ENCODE measurements around the gene GPX4.

Gene GPX4

DNA sequence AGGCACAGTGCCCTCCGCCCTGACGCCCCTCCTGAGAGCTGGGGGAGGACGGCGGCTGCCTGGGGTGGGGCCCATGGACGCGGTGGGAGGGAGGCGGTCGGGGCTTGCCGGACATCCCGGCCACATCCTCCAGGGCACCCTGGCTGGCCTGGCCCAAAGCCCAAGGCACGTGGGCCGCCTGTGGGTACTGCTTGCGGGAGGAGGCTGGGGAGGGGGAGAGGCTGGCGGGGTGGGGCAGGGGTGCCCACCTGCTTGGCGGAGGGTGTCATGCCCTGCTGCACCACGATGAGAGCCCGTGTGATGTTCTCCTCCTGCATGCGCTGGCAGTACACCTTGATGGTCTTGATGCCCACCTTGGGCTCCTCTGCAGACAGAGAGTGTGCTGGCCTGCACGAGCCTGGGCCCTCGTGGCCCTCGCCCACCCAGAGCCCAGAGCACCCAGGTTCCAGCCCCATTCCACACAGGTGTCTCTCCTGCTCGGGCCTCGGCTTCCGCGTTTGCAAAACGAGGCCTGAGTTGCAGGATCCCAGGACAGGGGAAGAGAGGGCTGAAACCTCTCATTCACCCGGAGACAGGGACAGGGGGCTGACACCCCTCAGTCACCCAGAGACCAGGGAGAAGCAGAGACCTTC lies 12.1 kb upstream of the GPX4 start:
- Mint-ChIP-seq H3K4me3 (no peak overlapping the region), H3K9me3 (no peaks in the 10 kb centered on the region), H3K4me1 (peaks cover 31% of the 10 kb centered on the region), H3K27me3 (ENCODE audit: low read depth, poor library complexity) (peaks cover 3% of the 10 kb centered on the region), H3K27ac (no peak overlapping the region), H3K36me3 (ENCODE audit: low read depth) (peaks cover 6% of the 10 kb centered on the region)
- DNase-seq: no peak
- TF ChIP-seq, protein P1, sequence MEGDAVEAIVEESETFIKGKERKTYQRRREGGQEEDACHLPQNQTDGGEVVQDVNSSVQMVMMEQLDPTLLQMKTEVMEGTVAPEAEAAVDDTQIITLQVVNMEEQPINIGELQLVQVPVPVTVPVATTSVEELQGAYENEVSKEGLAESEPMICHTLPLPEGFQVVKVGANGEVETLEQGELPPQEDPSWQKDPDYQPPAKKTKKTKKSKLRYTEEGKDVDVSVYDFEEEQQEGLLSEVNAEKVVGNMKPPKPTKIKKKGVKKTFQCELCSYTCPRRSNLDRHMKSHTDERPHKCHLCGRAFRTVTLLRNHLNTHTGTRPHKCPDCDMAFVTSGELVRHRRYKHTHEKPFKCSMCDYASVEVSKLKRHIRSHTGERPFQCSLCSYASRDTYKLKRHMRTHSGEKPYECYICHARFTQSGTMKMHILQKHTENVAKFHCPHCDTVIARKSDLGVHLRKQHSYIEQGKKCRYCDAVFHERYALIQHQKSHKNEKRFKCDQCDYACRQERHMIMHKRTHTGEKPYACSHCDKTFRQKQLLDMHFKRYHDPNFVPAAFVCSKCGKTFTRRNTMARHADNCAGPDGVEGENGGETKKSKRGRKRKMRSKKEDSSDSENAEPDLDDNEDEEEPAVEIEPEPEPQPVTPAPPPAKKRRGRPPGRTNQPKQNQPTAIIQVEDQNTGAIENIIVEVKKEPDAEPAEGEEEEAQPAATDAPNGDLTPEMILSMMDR (IDR thresholded peaks at IDR 0.05): no peak

DNA sequence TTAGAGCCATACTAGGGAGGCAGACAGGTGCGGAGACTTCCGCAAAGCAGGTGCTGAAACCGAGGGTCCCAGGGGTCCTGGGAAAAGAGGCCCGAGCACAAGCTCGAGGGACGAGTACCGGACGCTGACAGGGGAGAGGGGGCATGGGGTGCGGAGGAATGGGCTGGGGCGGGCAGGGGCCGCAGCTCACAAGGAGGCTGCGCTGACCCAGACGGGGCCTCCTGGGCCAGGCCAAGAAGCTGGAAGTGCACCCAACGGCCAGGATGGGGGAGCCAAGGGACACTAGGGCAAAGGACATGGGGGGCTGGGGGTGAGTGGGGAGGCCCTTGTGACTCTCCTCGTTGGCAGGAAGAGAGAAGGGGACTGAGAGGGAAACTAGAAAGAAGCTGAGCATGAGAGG lies 10.5 kb upstream of the GPX4 start:
- Mint-ChIP-seq H3K4me1 (peaks cover 39% of the 10 kb centered on the region), H3K27ac (no peak overlapping the region), H3K36me3 (ENCODE audit: low read depth) (no peaks in the 10 kb centered on the region), H3K27me3 (ENCODE audit: low read depth, poor library complexity) (peaks cover 3% of the 10 kb centered on the region), H3K9me3 (no peaks in the 10 kb centered on the region), H3K4me3 (peak overlapping the region; percentile 93)
- DNase-seq: no peak
- TF ChIP-seq, protein P1 (IDR thresholded peaks at IDR 0.05): no peak

DNA sequence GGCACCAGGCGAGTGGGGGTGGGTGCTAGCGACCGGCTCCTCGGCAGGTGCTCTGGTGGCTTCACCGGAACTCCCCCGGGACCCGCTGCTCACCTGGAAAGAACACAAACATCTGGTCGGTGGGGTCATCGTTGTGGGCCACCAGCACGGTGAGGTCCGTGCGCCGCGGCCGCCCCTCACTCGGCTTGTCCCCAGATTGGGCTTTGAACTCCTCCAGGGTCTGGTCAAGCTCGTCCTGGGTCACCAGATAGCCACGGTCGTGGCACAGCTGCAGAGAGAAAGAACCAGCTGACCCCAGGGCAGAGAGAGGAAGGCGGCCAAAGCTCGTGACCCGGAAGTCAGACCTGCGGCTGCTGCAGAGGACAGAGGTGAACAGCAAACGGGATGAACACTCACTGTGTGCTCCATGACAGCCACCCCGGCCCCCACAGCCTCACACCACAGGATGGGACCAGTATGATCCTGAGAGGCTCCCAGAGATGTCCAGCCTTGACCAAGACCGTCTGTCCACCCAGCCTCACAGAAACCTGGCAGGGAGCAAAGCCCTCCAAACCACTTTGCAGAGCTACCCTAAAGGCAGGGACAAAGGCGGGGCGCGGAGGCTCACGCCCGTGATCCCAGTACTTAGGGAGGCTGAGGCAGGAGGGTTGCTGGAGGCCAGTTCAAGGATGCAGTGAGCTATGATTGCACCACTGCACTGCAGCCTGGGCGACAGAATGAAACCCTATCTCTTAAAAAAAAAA lies 9.8 kb upstream of the GPX4 start:
- peaks cover 4% of the 10 kb centered on the region for H3K9me3 Mint-ChIP-seq
- no peak for DNase-seq
- peaks cover 3% of the 10 kb centered on the region for H3K27me3 Mint-ChIP-seq (ENCODE audit: low read depth, poor library complexity)
- no peak overlapping the region for H3K27ac Mint-ChIP-seq
- H3K4me3 Mint-ChIP-seq: peak overlapping the region; percentile 93
- TF ChIP-seq, protein P1 (IDR thresholded peaks at IDR 0.05): no peak
- no peaks in the 10 kb centered on the region for H3K36me3 Mint-ChIP-seq (ENCODE audit: low read depth)
- H3K4me1 Mint-ChIP-seq: peaks cover 45% of the 10 kb centered on the region

DNA sequence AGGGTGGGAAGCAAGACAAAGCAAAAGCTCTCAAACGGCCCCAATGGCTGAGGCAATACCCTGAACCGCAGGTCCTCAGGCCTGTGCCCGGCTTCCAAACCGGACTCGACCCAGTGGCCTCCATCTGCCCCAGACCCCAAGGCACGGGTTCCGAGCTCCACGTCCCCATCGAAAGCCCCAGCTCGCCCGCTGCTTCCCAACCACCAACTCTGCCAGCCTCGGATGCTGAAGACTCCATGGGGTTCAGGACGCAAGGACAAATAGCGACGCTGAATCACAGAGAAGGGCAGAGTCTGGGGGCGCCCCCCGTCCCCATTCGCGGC lies 9.2 kb upstream of the GPX4 start:
- TF ChIP-seq, protein P1 (IDR thresholded peaks at IDR 0.05): no peak
- H3K27ac Mint-ChIP-seq: no peak overlapping the region

DNA sequence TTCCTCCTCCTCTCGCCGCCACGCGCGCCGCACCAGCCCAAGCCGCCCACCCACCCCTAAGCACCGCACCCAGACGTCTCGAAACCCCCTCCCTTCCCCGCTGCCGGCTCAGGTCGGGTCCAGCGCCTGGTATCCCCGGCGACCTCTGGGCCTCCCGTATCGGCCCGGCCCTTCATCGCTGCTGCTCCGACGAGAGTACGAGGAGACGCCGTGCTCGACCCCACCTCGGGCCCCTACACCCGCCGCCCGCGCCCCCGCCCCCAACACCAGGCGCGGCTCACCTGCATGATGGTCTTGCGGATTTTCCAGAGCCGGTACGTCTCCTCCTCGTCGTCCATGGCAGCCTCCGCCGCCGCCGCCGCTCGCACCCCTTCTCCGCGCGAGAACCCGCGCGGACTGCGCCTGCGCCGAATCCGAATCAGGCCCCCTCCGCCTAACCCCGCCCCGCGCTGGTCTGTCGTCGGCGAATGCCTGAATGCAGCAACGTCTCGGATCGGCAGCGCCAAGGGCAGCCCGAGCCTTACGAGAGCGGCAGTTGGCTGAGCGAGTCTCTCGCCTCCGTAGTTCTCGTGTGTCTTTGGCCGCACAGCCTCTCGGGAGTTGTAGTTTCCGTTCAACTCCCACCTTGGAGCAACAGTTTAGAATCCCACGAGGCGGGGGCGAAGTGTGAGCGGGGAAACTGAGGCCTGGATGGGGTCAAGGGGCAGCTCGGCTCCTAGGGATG lies 8.7 kb upstream of the GPX4 start, which contains the start of gene POLR2E:
Gene POLR2E (minus strand): TSS at position 398 of the 724 bp plus-strand sequence. CDS start 60 bp downstream, at position 338.
- DNase-seq: peak; percentile 99
- TF ChIP-seq, protein P1 (IDR thresholded peaks at IDR 0.05): no peak
- Mint-ChIP-seq H3K4me1 (peaks cover 52% of the 10 kb centered on the region), H3K9me3 (peaks cover 5% of the 10 kb centered on the region), H3K27ac (peak within 1 kb of the TSS; percentile 44), H3K27me3 (ENCODE audit: low read depth, poor library complexity) (peaks cover 3% of the 10 kb centered on the region), H3K4me3 (peak within 1 kb of the TSS; percentile 93), H3K36me3 (ENCODE audit: low read depth) (no peaks in the 10 kb centered on the region)

More for the DNA sequence above, 9.2 kb upstream of the GPX4 start:
- no peak for DNase-seq
- H3K9me3 Mint-ChIP-seq: peaks cover 5% of the 10 kb centered on the region
- peaks cover 48% of the 10 kb centered on the region for H3K4me1 Mint-ChIP-seq
- peak overlapping the region; percentile 93 for H3K4me3 Mint-ChIP-seq
- no peaks in the 10 kb centered on the region for H3K36me3 Mint-ChIP-seq (ENCODE audit: low read depth)
- H3K27me3 Mint-ChIP-seq (ENCODE audit: low read depth, poor library complexity): peaks cover 3% of the 10 kb centered on the region

All from nephron progenitor cell (in vitro differentiated cells).